H1 (cell line): Measurements from ENCODE around the gene DGKD. TPM values are rescaled to one million over a fixed set of nuclear protein-coding genes. Genes with fewer than 3 reads are reported as not detected.

Experiments used
- BACH1 ChIP-seq: IDR thresholded peaks from 2 replicates; pipeline ENCODE4 v1.6.1; 2012; ENCODE audit warnings: low read length, improper control_type of control experiment
- CEBPB ChIP-seq: IDR thresholded peaks from 2 replicates; pipeline ENCODE4 v1.6.1; 2012; ENCODE audit warnings: low read depth, low read length
- CHD7 ChIP-seq: fragments of 300-600 bp; sonication (generic); IDR thresholded peaks from 2 replicates; pipeline ENCODE4 v1.7.1; 2012; ENCODE audit warnings: low read length, moderate library complexity, mild to moderate bottlenecking, inconsistent platforms; ENCODE audit not compliant: insufficient replicate concordance
- EP300 ChIP-seq, 2 experiments: IDR thresholded peaks; 1 replicate in 1 of 2; 2 replicates in 1 of 2; pipeline ENCODE4 v1.6.1; 2011 to 2012; ENCODE audit warnings: low read depth in 2 of 2, low read length in 2 of 2, mild to moderate bottlenecking in 2 of 2, borderline replicate concordance in 1 of 2, inconsistent platforms in 1 of 2, moderate library complexity in 1 of 2
- GABPA ChIP-seq: IDR thresholded peaks from 2 replicates; pipeline ENCODE4 v1.6.1; 2011; ENCODE audit warnings: mild to moderate bottlenecking, low read length, moderate library complexity, borderline replicate concordance; ENCODE audit not compliant: insufficient read depth
- JUN ChIP-seq: IDR thresholded peaks from 2 replicates; pipeline ENCODE4 v1.6.1; 2011; ENCODE audit warnings: low read depth, mild to moderate bottlenecking, improper control_type of control experiment, low read length
- RBBP5 ChIP-seq: IDR thresholded peaks from 2 replicates; pipeline ENCODE4 v1.7.1; 2012; ENCODE audit warnings: low read depth, mild to moderate bottlenecking, inconsistent platforms, low read length, moderate library complexity, borderline replicate concordance
- SP1 ChIP-seq: IDR thresholded peaks from 2 replicates; pipeline ENCODE4 v1.6.1; 2011; ENCODE audit warnings: low read depth, low read length
- TEAD4 ChIP-seq: IDR thresholded peaks from 2 replicates; pipeline ENCODE4 v1.6.1; 2012; ENCODE audit warnings: low read depth, low read length, inconsistent platforms, mixed read lengths
- YY1 ChIP-seq: IDR thresholded peaks from 2 replicates; pipeline ENCODE4 v1.6.1; 2011; ENCODE audit warnings: low read depth, mild to moderate bottlenecking, low read length
- polyA plus RNA-seq, 7 experiments: library from polyadenylated mRNA; depleted of rRNA in 3 of 7; stranded (reverse) in 5 of 7; unstranded in 2 of 7; fragments of >200 nt in 5 of 7; fragments of 200-250 nt in 2 of 7; gene quantifications; 1 replicate in 5 of 7; 2 replicates in 1 of 7; 4 replicates in 1 of 7; pipeline versions ENCODE4 v1.2.1 to v1.2.3, GENCODE V29; 2011 to 2013; ENCODE audit warnings: missing spikeins in 2 of 7, mixed read lengths in 2 of 7
- total RNA-seq: library from RNA; stranded (reverse); fragmentation: NEBNext Ultra II Directional; extraction: Animal tissue kit (Norgen Biotek cat#: 25700); gene quantifications from 2 replicates; pipeline ENCODE4 v1.2.1, GENCODE V29; 2021

DGKD gene
- total and polyA plus RNA-seq, 2 of the 8 experiments (the other 6 are each of a cell fraction or from before 2014, with no cell fraction given): 7.7 to 30.9 TPM

DNA sequence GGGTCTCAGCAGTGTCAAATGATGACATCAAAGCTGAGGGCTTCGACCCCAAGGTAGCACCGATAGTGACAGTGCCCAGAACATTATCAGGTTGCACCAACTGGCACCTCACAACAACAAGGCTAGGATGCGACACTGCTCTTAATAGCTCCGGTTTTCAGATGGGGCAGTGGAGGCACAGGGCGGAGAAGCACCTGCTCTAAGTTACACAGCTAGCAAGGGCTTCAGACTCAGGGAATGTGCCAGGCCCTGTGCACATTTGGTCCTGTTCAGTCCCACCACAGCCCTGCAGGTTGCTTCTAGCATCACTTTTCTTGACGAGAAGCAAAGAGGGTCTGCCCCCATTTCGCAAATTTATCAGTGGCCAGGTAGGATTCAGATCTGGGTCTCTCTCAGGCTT, 74.1 kb downstream of the DGKD start (continued):
- TF ChIP-seq CHD7 (no peak), RBBP5 (no peak), JUN (no peak), SP1 (no peak), GABPA (no peak), EP300 (IDR thresholded peaks at IDR 0.05; ENCODE audit: borderline replicate concordance in 1 of 2, low read depth in 2 of 2, low read length in 2 of 2) (no peak), YY1 (no peak), TEAD4 (no peak), BACH1 (no peak), CEBPB (no peak)
- TF ChIP-seq, all 59 proteins: peak for 0
